NCI-H345 treated with DMSO at 0.1 percent for 48 hours (cell line): Measurements from ENCODE around the gene HS3ST3A1.

Source experiments
- DNase-seq: peaks from one replicate; lab custom pipeline; 2025; ENCODE audit not compliant: unreplicated experiment; lab: John Stamatoyannopoulos, UW

Gene HS3ST3A1

GRCh38 chr17:13457783-13458182, 143.9 kb downstream of the HS3ST3A1 start:
- no peak for DNase-seq
